ENCODE data around the gene LMNB1.

- TF ChIP-seq CTCF (IDR thresholded peaks at IDR 0.05) (no peak), POLR2A (IDR thresholded peaks at IDR 0.05) (no peak)
Observed at GRCh38 chr5:126852841-126853271, 75.9 kb downstream of the LMNB1 start.
